OCI-LY1 (cell line): Measurements from ENCODE around the gene NUDT2.

Experiments
- H2AFZ ChIP-seq: fragments of 200-600 bp; sonication (generic), shearing (Covaris generic); 2 replicates; pipeline ENCODE4 v1.6.0; 2014; ENCODE audit warnings: antibody characterized with exemption, mild to moderate bottlenecking, low read length
- H3F3A ChIP-seq: fragments of 200-600 bp; sonication (generic), shearing (Covaris generic); 2 replicates; pipeline ENCODE4 v1.6.0; 2014; ENCODE audit warnings: mild to moderate bottlenecking, antibody characterized with exemption, low read length, moderate library complexity; ENCODE audit not compliant: insufficient read depth
- H3K27ac ChIP-seq: fragments of 200-600 bp; sonication (generic); 2 replicates; pipeline ENCODE4 v1.5.1; 2014; ENCODE audit warnings: low read length, mixed run types, mild to moderate bottlenecking, low read depth; ENCODE audit not compliant: poor library complexity, severe bottlenecking
- H3K27me3 ChIP-seq: fragments of 200-600 bp; sonication (generic); 2 replicates; pipeline ENCODE4 v1.6.0; 2014; ENCODE audit warnings: antibody characterized with exemption, mild to moderate bottlenecking, low read length, moderate library complexity; ENCODE audit not compliant: insufficient read depth
- H3K36me3 ChIP-seq: fragments of 200-600 bp; sonication (generic); 2 replicates; pipeline ENCODE4 v1.6.1; 2014; ENCODE audit warnings: mild to moderate bottlenecking, antibody characterized with exemption, low read length, moderate library complexity, mixed read lengths; ENCODE audit not compliant: insufficient read depth
- H3K4me1 ChIP-seq: fragments of 200-600 bp; sonication (generic); 2 replicates; pipeline ENCODE4 v1.5.1; 2014; ENCODE audit warnings: mild to moderate bottlenecking, low read length, moderate library complexity; ENCODE audit not compliant: insufficient read depth, severe bottlenecking
- H3K4me2 ChIP-seq: fragments of 200-600 bp; sonication (generic), shearing (Covaris generic); 2 replicates; pipeline ENCODE4 v1.6.1; 2014; ENCODE audit warnings: low read length
- H3K4me3 ChIP-seq: fragments of 200-600 bp; sonication (generic); 2 replicates; pipeline ENCODE4 v1.5.1; 2014; ENCODE audit warnings: low read length, low read depth, mild to moderate bottlenecking, mixed read lengths; ENCODE audit not compliant: poor library complexity, severe bottlenecking
- H3K79me2 ChIP-seq: fragments of 200-600 bp; shearing (Covaris generic); 2 replicates; pipeline ENCODE4 v1.6.1; 2016; ENCODE audit warnings: mixed run types, low read length, mixed read lengths; ENCODE audit not compliant: insufficient read depth
- H3K9ac ChIP-seq: fragments of 200-600 bp; sonication (generic), shearing (Covaris generic); 2 replicates; pipeline ENCODE4 v1.6.1; 2014; ENCODE audit warnings: mild to moderate bottlenecking, low read length, mixed read lengths
- H3K9me2 ChIP-seq: fragments of 200-600 bp; sonication (generic), shearing (Covaris generic); 2 replicates; pipeline ENCODE4 v1.6.1; 2014; ENCODE audit warnings: low read depth, mild to moderate bottlenecking, low read length, mixed read lengths
- H3K9me3 ChIP-seq: fragments of 200-600 bp; shearing (Covaris generic); 2 replicates; pipeline ENCODE4 v1.6.1; 2014; ENCODE audit warnings: low read length, mixed read lengths
- H4K20me1 ChIP-seq: fragments of 200-600 bp; sonication (generic), shearing (Covaris generic); 2 replicates; pipeline ENCODE4 v1.6.0; 2016; ENCODE audit warnings: mild to moderate bottlenecking, low read length; ENCODE audit not compliant: insufficient read depth
- CTCF ChIP-seq: fragments of 200-600 bp; sonication (generic), shearing (Covaris generic); IDR thresholded peaks from 2 replicates; pipeline ENCODE4 v1.5.1; 2017; ENCODE audit warnings: mild to moderate bottlenecking, antibody characterized with exemption, low read length, moderate library complexity, mixed read lengths
- EZH2 ChIP-seq: fragments of 200-600 bp; sonication (generic), shearing (Covaris generic); IDR thresholded peaks from 2 replicates; pipeline ENCODE4 v1.8.0; 2017; ENCODE audit warnings: borderline replicate concordance, mixed run types, mild to moderate bottlenecking, antibody characterized with exemption, low read length, moderate library complexity, mixed read lengths

The NUDT2 gene

GRCh38 chr9:34326690-34327089 lies 2.7 kb upstream of the NUDT2 start:
- peak overlapping the region; percentile 43 for H3K9ac ChIP-seq
- TF ChIP-seq CTCF (no peak), EZH2 (no peak)

GRCh38 chr9:34328500-34328986 lies 826 bp upstream of the NUDT2 start:
- peaks cover 49% of the 10 kb centered on the region for H3K4me1 ChIP-seq

More at GRCh38 chr9:34326690-34327089, 2.7 kb upstream of the NUDT2 start:
- Histone ChIP-seq H2AFZ (no peak overlapping the region), H3K4me3 (peak overlapping the region; percentile 95), H3K9me3 (no peaks in the 10 kb centered on the region), H3K4me2 (peak overlapping the region; percentile 68), H3K36me3 (no peaks in the 10 kb centered on the region; the same call in 1 of the 2 replicates), H3F3A (no peaks in the 10 kb centered on the region), H3K27me3 (no peaks in the 10 kb centered on the region), H3K4me1 (peaks cover 64% of the 10 kb centered on the region), H3K9me2 (no peaks in the 10 kb centered on the region), H3K79me2 (peaks cover 56% of the 10 kb centered on the region), H3K27ac (peak overlapping the region; percentile 60), H4K20me1 (no peaks in the 10 kb centered on the region)

GRCh38 chr9:34331196-34331595 lies 1.8 kb downstream of the NUDT2 start:
- Histone ChIP-seq H3K9me3 (no peaks in the 10 kb centered on the region), H3K4me1 (peaks cover 35% of the 10 kb centered on the region), H4K20me1 (no peaks in the 10 kb centered on the region), H3K36me3 (no peaks in the 10 kb centered on the region; the same call in 1 of the 2 replicates), H3K9me2 (no peaks in the 10 kb centered on the region), H3F3A (no peaks in the 10 kb centered on the region), H3K27me3 (no peaks in the 10 kb centered on the region), H2AFZ (no peak overlapping the region), H3K4me3 (no peak overlapping the region), H3K27ac (peak overlapping the region; percentile 92), H3K4me2 (peak overlapping the region; percentile 85), H3K9ac (no peak overlapping the region), H3K79me2 (peaks cover 20% of the 10 kb centered on the region)
- TF ChIP-seq CTCF (no peak), EZH2 (no peak)

More at GRCh38 chr9:34328500-34328986, 826 bp upstream of the NUDT2 start:
- peak overlapping the region; percentile 95 for H3K4me3 ChIP-seq
- H3F3A ChIP-seq = no peaks in the 10 kb centered on the region
- H3K9ac ChIP-seq = peak overlapping the region; percentile 76
- no peaks in the 10 kb centered on the region for H3K27me3 ChIP-seq
- H3K36me3 ChIP-seq = no peaks in the 10 kb centered on the region; the same call in 1 of the 2 replicates
- peak overlapping the region; percentile 68 for H3K4me2 ChIP-seq
- H3K9me3 ChIP-seq = no peaks in the 10 kb centered on the region
- H3K9me2 ChIP-seq = no peaks in the 10 kb centered on the region
- peak overlapping the region; percentile 60 for H3K27ac ChIP-seq
- H4K20me1 ChIP-seq = no peaks in the 10 kb centered on the region
- no peak overlapping the region for H2AFZ ChIP-seq
- TF ChIP-seq EZH2 = no peak
- TF ChIP-seq CTCF = no peak
- peaks cover 37% of the 10 kb centered on the region for H3K79me2 ChIP-seq
